Medulla oblongata (tissue), 1 donor: ENCODE results near the gene CNMD.
"Not testable (repeated sequence)": the region's sequence is repeated elsewhere in the genome, so short reads cannot be mapped to it uniquely, and the experiment has no call there.

ENCODE experiments used
- DNase-seq: peaks from one replicate; pipeline ENCODE4 v3.0.0-alpha.2; 2015; ENCODE audit errors: extremely low spot score

The CNMD gene

GRCh38 chr13:52686376-52686775, 53.2 kb downstream of the CNMD start:
- DNase-seq: no peak

GRCh38 chr13:52685806-52686205, 53.8 kb downstream of the CNMD start:
- DNase-seq: not testable (repeated sequence)

GRCh38 chr13:52677823-52678222, 61.8 kb downstream of the CNMD start:
- no peak for DNase-seq

GRCh38 chr13:52673465-52673864, 66.2 kb downstream of the CNMD start:
- DNase-seq: no peak

GRCh38 chr13:52670726-52671125, 68.9 kb downstream of the CNMD start:
- DNase-seq: no peak

GRCh38 chr13:52669677-52670076, 69.9 kb downstream of the CNMD start:
- DNase-seq: no peak

GRCh38 chr13:52665325-52665724, 74.3 kb downstream of the CNMD start:
- peak; percentile 37 for DNase-seq

GRCh38 chr13:52664272-52664671, 75.3 kb downstream of the CNMD start:
- DNase-seq: no peak

- DNase-seq: no peak
Observed at GRCh38 chr13:52659340-52659739, 80.3 kb downstream of the CNMD start.
